Tibial nerve (tissue), 4 donors: ENCODE results near the gene OR9Q1.

Experiments
- EP300 ChIP-seq, 2 donors: sonication (generic); formaldehyde crosslinking; IDR thresholded peaks; one replicate each; pipeline ENCODE4 v1.6.1; 2017; ENCODE audit warnings: antibody characterized with exemption in 2 of 2, mild to moderate bottlenecking in 1 of 2
- POLR2A ChIP-seq, 2 donors: fragments of 450-650 bp; IDR thresholded peaks; one replicate each; pipeline ENCODE4 v1.6.1; 2017; ENCODE audit warnings: antibody characterized with exemption in 2 of 2, mild to moderate bottlenecking in 2 of 2, moderate library complexity in 2 of 2
- TF ChIP-seq, protein P1 (sequence below), 5 experiments: fragments of 200-600 bp in 3 of 5; fragments of 450-650 bp in 2 of 5; sonication (generic) in 3 of 5; IDR thresholded peaks; one replicate each; pipeline ENCODE4 v1.5.1; 2016 to 2019; ENCODE audit warnings: antibody characterized with exemption in 5 of 5, mild to moderate bottlenecking in 3 of 5, moderate library complexity in 2 of 5

DNA sequence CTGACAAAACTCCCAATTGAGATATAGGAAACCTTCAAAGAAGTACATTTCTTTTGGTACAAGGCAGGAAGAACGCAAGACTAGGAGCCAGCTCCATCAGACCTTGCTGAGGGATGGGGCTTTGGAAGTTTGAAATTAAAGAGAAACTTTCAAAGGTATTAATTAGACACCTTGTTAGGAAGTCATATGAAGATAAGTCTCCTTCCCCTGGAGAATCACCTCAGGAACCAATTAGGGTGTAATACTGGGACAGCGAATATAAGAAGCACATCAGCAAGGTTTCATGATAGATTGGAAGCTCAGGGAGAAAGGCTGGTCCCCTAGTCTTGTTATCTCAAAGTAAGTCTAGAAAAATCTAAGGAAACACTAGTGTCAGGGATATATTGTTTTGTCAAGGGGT lies 165.1 kb downstream of the OR9Q1 start, which contains the start of gene OR9Q2:
- TF ChIP-seq, protein P1, sequence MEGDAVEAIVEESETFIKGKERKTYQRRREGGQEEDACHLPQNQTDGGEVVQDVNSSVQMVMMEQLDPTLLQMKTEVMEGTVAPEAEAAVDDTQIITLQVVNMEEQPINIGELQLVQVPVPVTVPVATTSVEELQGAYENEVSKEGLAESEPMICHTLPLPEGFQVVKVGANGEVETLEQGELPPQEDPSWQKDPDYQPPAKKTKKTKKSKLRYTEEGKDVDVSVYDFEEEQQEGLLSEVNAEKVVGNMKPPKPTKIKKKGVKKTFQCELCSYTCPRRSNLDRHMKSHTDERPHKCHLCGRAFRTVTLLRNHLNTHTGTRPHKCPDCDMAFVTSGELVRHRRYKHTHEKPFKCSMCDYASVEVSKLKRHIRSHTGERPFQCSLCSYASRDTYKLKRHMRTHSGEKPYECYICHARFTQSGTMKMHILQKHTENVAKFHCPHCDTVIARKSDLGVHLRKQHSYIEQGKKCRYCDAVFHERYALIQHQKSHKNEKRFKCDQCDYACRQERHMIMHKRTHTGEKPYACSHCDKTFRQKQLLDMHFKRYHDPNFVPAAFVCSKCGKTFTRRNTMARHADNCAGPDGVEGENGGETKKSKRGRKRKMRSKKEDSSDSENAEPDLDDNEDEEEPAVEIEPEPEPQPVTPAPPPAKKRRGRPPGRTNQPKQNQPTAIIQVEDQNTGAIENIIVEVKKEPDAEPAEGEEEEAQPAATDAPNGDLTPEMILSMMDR (IDR thresholded peaks at IDR 0.05), result no peak
- TF ChIP-seq POLR2A (IDR thresholded peaks at IDR 0.05) (no peak), EP300 (IDR thresholded peaks at IDR 0.05) (no peak)
